ENCODE measurements around the gene CFAP57.
A peak's percentile ranks its signal among the peaks of the same experiment; 100 is the strongest.

The CFAP57 gene

GRCh38 chr1:43165765-43166164, 6.4 kb upstream of the CFAP57 start:
- no peak for DNase-seq
- no peak overlapping the region for H3K9ac ChIP-seq (ENCODE audit: low read depth, low read length)
- peaks cover 77% of the 10 kb centered on the region for H3K36me3 ChIP-seq (ENCODE audit: insufficient read depth, low read length)
- TF ChIP-seq CTCF (IDR thresholded peaks at IDR 0.05; ENCODE audit: borderline replicate concordance, extremely low read depth, low read length, poor library complexity, severe bottlenecking) (no peak), EZH2 (IDR thresholded peaks at IDR 0.05; ENCODE audit: borderline replicate concordance, low read depth, low read length, severe bottlenecking) (no peak)
- peaks cover 3% of the 10 kb centered on the region; the same call in 1 of the 2 replicates for H4K20me1 ChIP-seq (ENCODE audit: insufficient read depth, low read length)
- no peaks in the 10 kb centered on the region for H3K27me3 ChIP-seq (ENCODE audit: insufficient read depth, low read length, poor library complexity)
- H3K79me2 ChIP-seq (ENCODE audit: insufficient read depth, low read length), result peaks cover 10% of the 10 kb centered on the region
- H2AFZ ChIP-seq (ENCODE audit: low read depth, low read length), result no peak overlapping the region
- no peak for ATAC-seq (ENCODE audit: insufficient read depth, low read depth)
- peaks cover 10% of the 10 kb centered on the region for H3K4me1 ChIP-seq (ENCODE audit: insufficient read depth, low read length)
- no peaks in the 10 kb centered on the region for H3K9me3 ChIP-seq (ENCODE audit: insufficient read depth, low read length, severe bottlenecking)
- no peak overlapping the region for H3K4me2 ChIP-seq (ENCODE audit: insufficient read depth, low read length)
- H3K27ac ChIP-seq (ENCODE audit: low read length), result no peak overlapping the region
- H3K4me3 ChIP-seq (ENCODE audit: low read depth in 1 of 2, low read length in 2 of 2), result no peak overlapping the region

GRCh38 chr1:43171312-43171875, 736 bp upstream of the CFAP57 start:
- TF ChIP-seq CTCF (IDR thresholded peaks at IDR 0.05; ENCODE audit: borderline replicate concordance, extremely low read depth, low read length, poor library complexity, severe bottlenecking) (no peak), EZH2 (IDR thresholded peaks at IDR 0.05; ENCODE audit: borderline replicate concordance, low read depth, low read length, severe bottlenecking) (no peak)
- peak overlapping the region; percentile 71 for H3K9ac ChIP-seq (ENCODE audit: low read depth, low read length)
- peak overlapping the region; percentile 95 for H2AFZ ChIP-seq (ENCODE audit: low read depth, low read length)
- H3K9me3 ChIP-seq (ENCODE audit: insufficient read depth, low read length, severe bottlenecking), result no peaks in the 10 kb centered on the region
- ATAC-seq (ENCODE audit: insufficient read depth, low read depth) (no peak), DNase-seq (no peak)
- H3K27me3 ChIP-seq (ENCODE audit: insufficient read depth, low read length, poor library complexity), result peaks cover 4% of the 10 kb centered on the region
- peak overlapping the region; percentile 72 for H3K27ac ChIP-seq (ENCODE audit: low read length)
- peaks cover 23% of the 10 kb centered on the region for H3K79me2 ChIP-seq (ENCODE audit: insufficient read depth, low read length)
- peaks cover 26% of the 10 kb centered on the region for H3K4me1 ChIP-seq (ENCODE audit: insufficient read depth, low read length)
- peak overlapping the region; percentile 93 for H3K4me2 ChIP-seq (ENCODE audit: insufficient read depth, low read length)
- peaks cover 3% of the 10 kb centered on the region; the same call in 1 of the 2 replicates for H4K20me1 ChIP-seq (ENCODE audit: insufficient read depth, low read length)
- peak overlapping the region; percentile 72 to 90; a peak in 3 of 4 replicates for H3K4me3 ChIP-seq (ENCODE audit: low read depth in 1 of 2, low read length in 2 of 2)
- peaks cover 47% of the 10 kb centered on the region for H3K36me3 ChIP-seq (ENCODE audit: insufficient read depth, low read length)

GRCh38 chr1:43172527-43172972, 420 bp downstream of the CFAP57 start:
- H3K4me3 ChIP-seq (ENCODE audit: low read depth in 1 of 2, low read length in 2 of 2), result peak overlapping the region; percentile 72 to 90
- DNase-seq (peak; percentile 88), ATAC-seq (ENCODE audit: insufficient read depth, low read depth) (peak; percentile 89)
- peaks cover 36% of the 10 kb centered on the region for H3K36me3 ChIP-seq (ENCODE audit: insufficient read depth, low read length)
- peak overlapping the region; percentile 95 for H2AFZ ChIP-seq (ENCODE audit: low read depth, low read length)
- peaks cover 23% of the 10 kb centered on the region for H3K79me2 ChIP-seq (ENCODE audit: insufficient read depth, low read length)
- H3K9ac ChIP-seq (ENCODE audit: low read depth, low read length), result peak overlapping the region; percentile 71
- TF ChIP-seq EZH2 (IDR thresholded peaks at IDR 0.05; ENCODE audit: borderline replicate concordance, low read depth, low read length, severe bottlenecking), result no peak
- TF ChIP-seq CTCF (IDR thresholded peaks at IDR 0.05; ENCODE audit: borderline replicate concordance, extremely low read depth, low read length, poor library complexity, severe bottlenecking), result no peak
- no peaks in the 10 kb centered on the region for H3K9me3 ChIP-seq (ENCODE audit: insufficient read depth, low read length, severe bottlenecking)
- peaks cover 26% of the 10 kb centered on the region for H3K4me1 ChIP-seq (ENCODE audit: insufficient read depth, low read length)
- H3K4me2 ChIP-seq (ENCODE audit: insufficient read depth, low read length), result peak overlapping the region; percentile 93
- H3K27me3 ChIP-seq (ENCODE audit: insufficient read depth, low read length, poor library complexity), result peaks cover 9% of the 10 kb centered on the region
- H3K27ac ChIP-seq (ENCODE audit: low read length), result no peak overlapping the region
- peaks cover 3% of the 10 kb centered on the region; the same call in 1 of the 2 replicates for H4K20me1 ChIP-seq (ENCODE audit: insufficient read depth, low read length)
